GM19324 (cell line): ENCODE results near the gene OXNAD1.

Source experiments
- ATAC-seq: cut with Tn5 transposase; IDR thresholded peaks from one replicate; pipeline ENCODE4 v1.9.1; 2021; ENCODE audit warnings: mild to moderate bottlenecking, moderate library complexity; ENCODE audit not compliant: unreplicated experiment, low FRiP score

Gene OXNAD1

DNA sequence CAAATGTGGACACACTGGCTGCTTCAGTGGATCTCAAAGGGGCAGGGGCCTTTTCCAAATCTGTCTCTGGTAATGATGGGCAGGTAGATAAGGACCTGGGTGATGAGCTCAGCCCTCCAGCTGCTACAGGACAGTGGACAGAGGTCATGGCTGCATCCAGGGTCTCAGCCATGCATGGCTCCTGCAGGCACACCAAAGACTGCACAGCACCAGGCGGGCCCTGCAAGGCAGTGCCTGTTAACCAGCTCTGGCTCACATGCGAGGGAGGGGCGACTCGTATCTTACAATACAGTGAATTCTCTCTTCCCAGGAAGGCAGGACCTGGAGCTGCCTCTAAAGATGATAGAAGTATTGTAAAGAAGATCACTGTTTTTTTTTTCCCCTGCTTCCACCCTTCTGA, 58.7 kb downstream of the OXNAD1 start:
- no peak for ATAC-seq

DNA sequence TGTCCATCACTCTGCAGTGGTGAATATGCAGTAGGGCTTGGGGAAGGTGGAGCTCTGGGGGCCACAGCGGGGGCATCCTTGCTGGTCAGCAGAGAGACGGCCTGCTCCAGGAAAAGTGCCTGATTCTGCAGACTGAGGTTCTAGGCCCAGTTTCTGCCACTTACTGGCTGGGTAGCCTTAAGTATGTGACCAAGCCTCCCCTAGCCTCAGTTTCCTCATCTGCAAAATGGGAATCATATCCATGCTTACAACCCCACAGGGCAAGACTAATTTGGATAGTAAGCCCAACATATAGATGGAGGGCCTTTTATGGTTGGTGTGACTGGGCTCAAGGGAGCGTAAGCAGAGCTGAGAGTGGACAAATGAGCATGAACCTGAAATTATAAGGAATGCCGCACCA, 60.8 kb downstream of the OXNAD1 start:
- ATAC-seq = no peak

DNA sequence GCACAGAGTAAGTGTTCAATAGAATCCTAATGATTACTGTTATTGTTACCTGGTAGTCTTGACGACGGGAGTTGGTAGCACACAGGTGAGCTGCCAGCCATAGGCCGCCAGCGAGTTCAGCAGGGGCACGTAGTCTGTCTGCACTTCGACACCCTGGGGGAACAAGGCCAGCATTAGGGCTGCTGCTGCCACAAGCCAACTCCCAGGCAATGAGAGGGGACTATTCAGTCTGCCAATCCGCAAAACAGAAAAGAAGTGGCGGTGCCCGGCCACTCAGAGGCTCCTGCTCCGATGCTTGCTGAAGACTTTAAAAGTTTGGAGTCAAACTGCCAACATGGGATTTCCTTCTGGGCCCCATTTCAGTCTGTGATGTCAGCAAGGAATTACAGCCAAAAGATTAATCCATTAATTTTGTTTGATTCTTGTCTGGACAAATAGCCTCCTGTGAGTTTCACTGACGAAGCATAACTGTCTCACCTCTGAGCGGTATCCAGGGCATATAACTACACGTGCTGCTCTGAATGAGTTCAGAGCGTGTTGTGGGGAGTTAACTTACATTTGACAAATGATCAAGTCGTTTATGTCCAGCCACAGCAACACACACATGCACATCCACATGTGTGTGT, 61.8 kb downstream of the OXNAD1 start:
- ATAC-seq = no peak

DNA sequence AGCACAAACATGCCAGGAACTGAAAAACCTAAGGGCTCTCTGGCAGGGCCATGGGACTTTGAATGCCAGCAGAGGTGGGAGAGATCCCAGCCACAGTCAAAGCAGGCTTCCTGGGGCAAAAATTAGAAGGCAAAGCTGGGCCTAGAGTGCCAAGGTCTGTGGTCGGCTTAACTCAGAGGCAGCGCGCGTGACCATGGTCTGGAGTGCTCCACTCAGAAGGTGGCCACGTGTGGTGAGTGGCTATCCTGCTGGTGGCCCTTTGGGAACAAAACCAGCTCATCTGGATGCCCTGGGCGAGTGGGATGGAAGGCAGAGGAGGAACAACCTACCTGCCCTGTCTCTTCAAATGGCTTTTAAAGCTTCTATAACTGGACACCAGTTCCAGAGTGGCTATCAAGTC, 63.1 kb downstream of the OXNAD1 start:
- no peak for ATAC-seq

DNA sequence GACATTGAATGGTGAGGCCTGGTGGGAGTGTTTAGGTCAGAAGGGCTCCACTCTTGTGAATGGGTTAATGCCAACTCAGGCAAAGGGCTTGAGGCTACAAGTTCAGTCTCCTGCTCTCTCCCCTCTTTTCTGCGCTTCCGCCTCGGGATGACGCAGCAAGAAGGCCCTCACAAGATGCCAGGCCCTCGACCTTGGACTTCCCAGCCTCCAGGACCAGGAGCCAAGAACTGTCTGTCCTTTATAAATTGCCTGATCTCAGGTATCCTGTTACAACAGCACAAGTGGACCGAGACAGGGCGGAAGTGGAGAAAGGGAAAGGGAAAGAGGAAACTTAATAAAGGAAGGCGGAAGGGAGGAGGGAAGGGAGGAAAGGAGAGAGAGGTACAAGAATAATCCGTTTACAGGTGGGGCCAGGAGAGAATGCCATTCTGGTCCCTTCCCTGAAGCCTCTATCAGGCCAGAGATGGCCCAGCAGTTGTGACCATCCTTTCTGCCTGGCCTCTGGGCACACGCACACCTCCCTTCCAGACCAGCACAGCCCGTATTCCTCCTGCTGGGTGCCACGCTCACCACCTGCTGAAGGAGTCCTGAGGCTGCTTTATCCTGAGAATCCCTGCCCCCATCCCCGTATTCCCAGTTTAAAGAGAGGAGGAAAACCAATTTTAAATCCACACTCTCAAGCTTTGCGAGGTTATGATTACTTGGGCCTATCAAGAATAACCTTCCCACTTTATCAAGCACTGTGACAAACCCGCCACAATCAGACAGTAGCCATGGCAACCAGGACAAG, 64.2 kb downstream of the OXNAD1 start:
- no peak for ATAC-seq

DNA sequence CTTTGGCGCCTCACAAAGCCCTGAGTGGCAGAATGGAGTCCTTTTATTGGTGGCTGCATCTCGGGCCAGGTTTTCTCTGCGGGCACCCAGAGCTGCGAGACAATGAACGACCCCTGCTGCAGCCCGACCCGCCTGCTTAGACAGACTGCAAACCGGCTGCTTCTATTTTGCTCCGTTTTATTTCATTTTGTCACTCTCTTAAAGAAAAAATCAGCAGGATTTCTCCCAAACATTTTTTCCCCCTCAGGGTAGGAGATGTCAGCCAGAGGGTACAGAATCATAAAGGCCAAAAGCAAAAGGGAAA, 64.8 kb downstream of the OXNAD1 start:
- ATAC-seq = no peak

DNA sequence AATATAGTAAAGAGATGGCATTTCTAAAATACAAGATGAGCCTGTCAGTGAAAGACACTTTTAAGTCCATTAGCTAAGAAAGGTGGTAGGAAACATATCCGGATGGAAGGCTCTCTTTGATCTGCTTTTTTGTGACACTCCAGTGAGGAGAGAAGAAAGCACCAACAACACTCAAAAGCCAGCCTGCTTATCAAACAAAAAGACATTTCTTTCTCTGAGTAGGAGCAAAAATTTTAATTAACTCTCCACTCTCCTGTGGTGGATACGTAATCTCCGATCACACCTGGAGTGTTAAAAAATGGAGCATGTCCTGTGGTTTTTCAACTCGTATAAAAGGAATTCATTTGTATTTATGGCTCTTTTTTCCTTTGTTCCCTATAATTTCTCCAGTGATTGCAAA, 65.3 kb downstream of the OXNAD1 start:
- ATAC-seq = no peak

DNA sequence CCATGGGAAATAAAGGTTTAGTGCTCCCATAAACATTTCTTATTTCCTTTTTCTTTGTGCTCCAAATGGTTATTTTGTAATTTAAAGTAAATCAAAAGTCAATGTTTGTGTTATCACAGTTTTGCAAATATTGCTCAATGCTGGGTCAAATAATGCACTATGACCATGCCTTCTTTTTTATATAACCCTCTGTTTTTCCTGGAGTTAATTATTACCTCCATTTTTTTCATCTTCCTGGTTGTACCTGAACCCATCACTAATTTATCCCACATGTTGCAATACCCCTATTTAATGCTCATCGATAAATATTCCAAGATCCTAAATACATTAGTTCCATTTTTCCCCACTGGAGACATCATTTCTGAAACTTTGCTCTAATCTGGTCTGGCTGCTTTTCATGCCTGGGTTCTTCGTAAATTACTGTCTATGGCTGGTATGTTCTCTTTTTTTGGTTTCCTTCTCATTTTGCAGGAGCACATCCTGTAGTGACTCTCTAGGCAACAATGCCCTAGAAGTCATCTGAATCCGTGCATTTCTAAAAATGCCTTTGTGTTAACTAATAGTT, 66.4 kb downstream of the OXNAD1 start:
- no peak for ATAC-seq

DNA sequence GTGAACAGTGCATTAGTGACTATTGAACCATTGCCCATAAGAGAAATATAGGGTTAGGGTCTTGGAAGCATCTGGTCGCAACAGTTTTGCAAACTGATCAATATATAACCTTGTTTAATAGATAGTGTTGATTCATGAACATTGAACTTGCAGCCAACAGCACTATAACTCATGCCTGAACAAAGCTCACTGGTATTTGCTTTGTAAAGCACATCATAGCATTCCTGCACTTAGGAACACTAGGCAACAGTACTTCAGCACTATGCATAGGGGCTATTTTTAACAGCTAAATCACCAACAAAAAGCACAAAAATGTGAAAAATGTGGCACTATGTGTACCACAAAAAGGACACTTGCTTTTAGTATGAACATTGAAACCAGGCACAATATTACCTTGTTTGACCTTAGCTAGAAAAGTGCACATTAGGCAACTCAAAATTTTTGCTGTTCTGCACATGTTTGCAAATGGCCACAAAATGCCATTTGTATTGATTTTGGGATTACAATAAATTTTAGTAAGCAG, 68.0 kb downstream of the OXNAD1 start:
- no peak for ATAC-seq

DNA sequence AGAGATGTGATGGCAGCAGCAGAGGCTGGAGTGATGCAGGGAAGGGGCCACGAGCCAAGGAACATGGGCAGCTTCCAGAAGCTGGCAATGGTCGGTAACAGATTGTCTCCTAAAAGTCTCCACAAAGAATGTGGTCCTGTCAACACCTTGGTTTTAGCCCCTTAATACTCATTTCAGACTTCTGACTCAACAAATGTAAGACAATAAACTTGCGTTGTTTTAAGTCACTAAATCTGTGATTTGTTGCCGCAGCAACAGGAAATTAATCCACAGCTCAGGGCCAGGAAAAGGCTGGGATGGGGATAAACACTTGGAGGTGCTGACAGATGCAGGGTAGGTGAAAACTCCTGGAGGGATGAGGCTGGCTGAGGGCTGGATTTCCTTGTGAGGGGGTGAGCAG, 69.9 kb downstream of the OXNAD1 start:
- ATAC-seq = no peak

DNA sequence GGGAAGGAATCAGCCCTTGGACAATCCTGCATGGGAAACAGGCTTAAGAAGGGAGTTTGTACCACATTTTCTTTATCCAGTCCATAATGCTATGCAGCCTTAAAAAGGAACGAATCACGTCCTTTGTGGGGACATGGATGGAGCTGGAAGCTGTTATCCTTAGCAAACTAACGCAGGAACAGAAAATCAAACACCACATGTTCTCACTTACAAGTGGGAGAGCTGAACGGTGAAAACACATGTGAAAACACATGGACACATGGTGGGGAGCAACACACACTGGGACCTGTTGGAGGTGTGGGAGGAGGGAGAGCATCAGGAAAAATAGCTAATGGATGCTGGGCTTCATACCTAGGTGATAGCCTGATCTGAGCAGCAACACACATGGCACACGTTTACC, 70.3 kb downstream of the OXNAD1 start:
- no peak for ATAC-seq

DNA sequence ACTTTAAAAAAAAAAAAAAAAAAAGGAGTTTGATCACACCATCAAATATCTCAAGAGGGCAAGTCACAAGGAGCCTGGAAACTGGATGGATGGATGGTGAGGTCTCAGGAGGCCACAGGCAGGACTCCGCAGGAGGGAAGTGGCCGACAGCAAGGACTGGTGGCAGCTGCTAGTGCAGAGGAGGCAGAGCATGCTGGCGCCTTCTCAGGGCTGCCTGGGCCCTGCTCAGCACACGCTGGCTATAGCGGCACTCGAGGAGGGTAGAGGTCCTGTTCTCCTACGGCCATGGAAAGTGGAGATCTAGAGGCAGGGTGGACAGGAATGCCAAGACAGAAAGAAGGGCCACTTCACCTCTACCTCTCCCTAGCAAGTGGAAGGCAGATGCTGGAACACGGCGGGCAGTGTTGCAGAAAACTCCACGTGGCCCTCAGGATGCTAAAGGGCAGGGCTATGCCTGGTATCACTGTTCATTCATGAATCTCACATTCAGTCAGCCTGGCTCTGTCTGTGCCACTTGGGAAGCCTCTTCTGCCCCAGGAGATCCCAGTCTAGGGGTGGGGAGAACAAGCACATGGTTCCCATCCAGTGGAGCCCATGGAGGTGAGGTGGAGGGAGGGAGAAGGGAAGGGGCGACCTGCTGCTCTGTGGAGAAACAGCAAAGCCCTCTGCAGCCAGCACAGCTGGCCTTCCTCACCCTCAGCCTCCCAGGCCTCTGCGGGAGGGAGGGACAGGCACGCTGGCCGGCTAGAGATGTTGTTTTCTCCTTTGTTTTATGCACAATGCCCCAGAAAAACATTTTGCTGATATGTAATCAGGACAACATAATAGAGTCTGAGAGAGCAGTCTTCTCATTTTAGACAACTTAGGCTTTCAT, 71.0 kb downstream of the OXNAD1 start:
- no peak for ATAC-seq

DNA sequence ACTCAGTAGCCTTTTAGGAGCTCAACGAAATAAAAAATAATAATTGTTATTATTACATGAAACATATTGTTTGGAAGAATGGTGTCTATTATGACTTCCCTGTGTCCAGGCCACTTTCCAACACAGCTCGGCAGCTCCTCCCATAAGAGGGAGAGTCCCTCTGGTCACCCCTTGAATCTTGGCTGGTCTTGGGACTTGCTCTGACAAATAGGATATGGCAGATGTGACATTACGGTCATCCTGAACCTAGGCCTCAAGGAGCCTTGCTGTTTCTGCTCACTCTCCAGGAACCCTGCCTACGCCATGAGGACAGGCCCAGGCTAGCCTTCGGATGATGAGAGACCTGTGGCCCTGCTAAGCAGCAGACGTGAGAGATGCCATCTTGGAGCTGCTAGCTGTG, 71.8 kb downstream of the OXNAD1 start:
- no peak for ATAC-seq

DNA sequence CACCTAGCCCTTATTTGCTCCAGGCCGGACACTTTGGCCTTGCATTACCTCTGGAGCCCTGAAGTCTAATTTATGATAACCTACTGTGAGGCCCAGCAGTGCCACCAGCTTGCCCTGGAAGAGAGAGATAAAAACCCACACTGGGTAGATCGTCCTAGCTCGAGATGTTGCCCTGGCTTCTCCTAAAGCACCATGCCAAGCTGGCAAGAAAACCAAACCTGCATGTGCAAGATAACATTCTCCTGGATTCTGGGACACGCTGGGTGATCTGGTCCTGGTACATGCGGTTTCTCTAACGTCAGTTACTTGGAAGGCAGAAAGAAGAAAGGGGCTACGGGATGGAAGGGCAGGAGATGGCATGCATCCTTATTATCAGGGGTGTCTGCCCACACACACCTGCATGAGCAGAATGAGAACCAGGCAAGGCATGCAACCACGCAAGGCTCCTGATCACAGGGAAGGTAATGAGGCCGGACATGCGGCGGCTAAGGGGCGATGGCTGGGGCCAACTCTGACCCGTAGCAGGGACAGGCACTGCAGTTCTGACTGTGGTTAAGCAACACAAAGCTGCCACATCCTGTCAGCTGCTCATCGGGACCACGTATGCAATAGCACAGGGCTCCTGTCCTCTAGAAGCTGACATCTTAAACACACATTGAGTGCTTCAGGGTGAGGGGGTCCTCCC, 73.0 kb downstream of the OXNAD1 start:
- no peak for ATAC-seq

DNA sequence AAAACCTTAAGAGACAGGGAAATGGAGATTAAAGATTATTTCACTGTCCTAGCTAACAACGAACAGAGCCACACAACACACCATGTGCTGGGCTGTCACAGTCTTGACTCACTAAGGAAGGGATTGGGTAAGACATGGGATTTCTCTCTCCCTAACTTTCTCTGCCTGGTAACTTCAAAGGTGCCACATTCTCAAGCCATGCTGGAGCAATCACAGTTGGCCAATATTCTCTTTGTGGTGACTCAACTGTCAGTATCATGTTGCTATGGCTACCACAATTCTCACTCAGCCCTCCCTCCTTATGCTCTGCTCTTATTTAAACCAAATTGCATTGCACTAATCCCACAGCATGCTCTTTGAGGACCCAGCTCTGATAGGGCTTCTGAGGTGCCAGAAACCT, 74.0 kb downstream of the OXNAD1 start:
- ATAC-seq = no peak

DNA sequence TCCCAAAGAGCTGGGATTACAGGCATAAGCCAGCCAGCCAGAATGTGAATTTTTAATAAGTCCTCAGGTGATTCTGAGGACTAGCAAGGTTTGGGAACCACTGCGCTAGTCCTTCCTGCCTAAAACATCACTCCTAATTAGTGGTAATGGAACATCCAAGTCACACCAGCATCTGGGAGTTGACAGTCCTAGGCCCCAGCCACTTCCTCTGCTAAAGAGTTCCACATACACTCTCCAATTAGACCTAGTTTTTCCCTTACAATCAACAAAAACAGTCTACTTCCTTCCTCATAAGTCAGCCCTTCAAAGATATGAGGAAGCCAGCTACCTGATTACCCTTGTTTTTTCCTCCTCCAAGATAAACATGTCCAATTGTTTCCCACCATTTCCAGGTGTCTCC, 78.1 kb downstream of the OXNAD1 start:
- no peak for ATAC-seq

DNA sequence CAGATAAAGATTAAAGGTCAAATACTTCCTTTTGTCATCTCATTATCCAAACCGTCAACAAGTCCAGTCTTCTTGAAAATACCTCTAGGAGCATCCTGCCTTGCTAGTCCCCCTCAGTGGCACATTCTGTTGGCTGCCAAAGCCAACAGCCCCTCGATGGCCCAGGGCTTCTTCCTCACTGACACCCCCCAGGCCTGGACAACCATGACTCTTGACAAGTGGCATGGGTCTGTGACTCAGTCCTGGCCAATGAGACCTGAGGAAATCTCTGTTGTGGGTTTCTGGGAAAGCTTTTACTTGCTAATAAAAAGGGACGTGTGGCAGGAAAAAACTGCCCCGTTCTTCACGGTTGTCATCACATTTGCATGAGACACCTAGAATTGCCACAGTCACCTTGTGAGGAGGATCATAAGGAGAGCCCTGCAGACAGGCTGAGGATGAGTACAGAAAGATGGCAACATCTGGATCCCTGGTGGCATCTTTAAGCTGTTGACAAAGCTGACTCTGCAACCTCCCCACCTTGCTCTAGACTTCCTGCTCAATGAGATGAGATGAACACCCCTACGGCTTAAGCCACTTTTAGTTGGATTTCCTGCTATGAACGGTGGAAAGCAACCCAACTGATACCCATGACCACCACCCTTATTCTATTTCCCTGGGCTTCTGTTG, 81.5 kb downstream of the OXNAD1 start:
- no peak for ATAC-seq

DNA sequence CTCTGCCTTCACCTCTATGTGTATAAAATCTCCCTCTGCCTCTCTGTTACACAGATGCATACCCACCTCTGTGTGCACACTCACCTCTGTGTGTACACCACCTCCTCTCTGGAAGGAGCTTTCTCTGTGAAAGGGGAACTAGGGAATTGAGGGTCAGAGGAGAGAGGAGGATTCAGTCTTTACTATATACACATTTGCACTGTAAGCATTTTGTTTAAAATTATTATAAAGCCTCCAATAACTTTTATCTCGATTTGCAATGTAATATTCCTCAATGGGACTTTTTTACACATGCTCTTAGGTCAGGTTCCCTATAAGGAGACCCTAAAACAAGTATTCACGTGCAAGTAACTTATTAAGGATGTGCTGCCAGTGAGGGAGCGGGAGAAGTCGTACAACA, 82.5 kb downstream of the OXNAD1 start:
- no peak for ATAC-seq

DNA sequence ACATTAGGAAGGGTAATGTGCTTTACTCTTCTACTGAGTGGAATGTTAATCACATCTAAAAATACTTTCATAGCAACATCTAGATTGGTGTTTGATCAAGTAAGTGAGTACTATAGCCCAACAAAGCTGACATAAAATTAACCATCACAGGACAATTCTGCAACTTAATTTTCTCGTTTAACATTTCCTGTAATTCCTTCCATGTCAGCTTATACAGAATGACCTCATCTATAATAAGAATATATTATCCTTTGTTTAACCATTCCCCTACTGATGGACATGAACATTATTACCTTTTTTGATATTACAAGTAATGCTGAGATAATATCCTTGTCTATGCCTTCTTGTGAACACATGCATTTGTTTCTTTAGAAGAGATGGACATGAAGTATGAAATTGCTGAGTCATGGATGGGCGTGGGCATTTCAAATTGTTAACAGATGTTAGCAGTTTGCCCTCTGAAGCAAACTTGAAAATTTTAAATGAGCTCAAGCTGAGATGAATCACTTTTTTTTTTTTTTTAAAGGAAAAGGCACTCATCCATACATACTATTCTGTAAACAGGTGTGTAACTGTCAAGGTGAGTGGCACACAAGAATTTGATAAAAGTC, 85.1 kb downstream of the OXNAD1 start:
- ATAC-seq = no peak
